Left lung (tissue), 10 donors: Measurements from ENCODE around the gene XPO5. TPM values are rescaled to one million over a fixed set of nuclear protein-coding genes. Genes with fewer than 3 reads are reported as not detected.
"Not testable (repeated sequence)": the region's sequence is repeated elsewhere in the genome, so short reads cannot be mapped to it uniquely, and the experiment has no call there.

Experiments
- ATAC-seq: fragments of 200-7000 bp; cut with Tn5 transposase; one replicate; pipeline ENCODE4 v1.9.1; 2020; ENCODE audit warnings: moderate library complexity
- DNase-seq, 4 donors: peaks; one replicate each; pipeline ENCODE4 v3.0.0-alpha.2; 2013 to 2020
- H3K27ac ChIP-seq, 2 donors: fragments of 200-600 bp; sonication (generic) in 1 of 2; one replicate each; pipeline versions ENCODE4 v1.5.0 to v1.8.0; 2020 to 2021
- H3K27me3 ChIP-seq, 2 donors: fragments of 200-600 bp; sonication (generic) in 1 of 2; one replicate each; pipeline versions ENCODE4 v1.5.0 to v1.8.0; 2020 to 2021
- H3K36me3 ChIP-seq, 2 donors: fragments of 200-600 bp; sonication (generic) in 1 of 2; one replicate each; pipeline versions ENCODE4 v1.5.0 to v1.8.0; 2020 to 2021
- H3K4me1 ChIP-seq, 2 donors: fragments of 200-600 bp; one replicate each; pipeline ENCODE4 v1.8.0; 2021
- H3K4me3 ChIP-seq, 2 donors: fragments of 200-600 bp; sonication (generic) in 1 of 2; one replicate each; pipeline versions ENCODE4 v1.5.0 to v1.8.0; 2020 to 2021; ENCODE audit warnings: mild to moderate bottlenecking in 1 of 2
- H3K9me3 ChIP-seq, 2 donors: fragments of 200-600 bp; sonication (generic) in 1 of 2; one replicate each; pipeline versions ENCODE4 v1.5.0 to v1.8.0; 2020 to 2021
- CTCF ChIP-seq, 2 donors: fragments of 200-600 bp; sonication (generic) in 1 of 2; IDR thresholded peaks; one replicate each; pipeline versions ENCODE4 v1.5.0 to v1.8.0; 2021; ENCODE audit warnings: antibody characterized with exemption in 2 of 2
- intact Hi-C, 2 donors: fragments of 100-400 bp; cut with DNase I; formaldehyde crosslinking; loops; one replicate each; pipeline versions ENCODE4 v1.11.2 to v1.14.2; 2022
- polyA plus RNA-seq, 6 donors: library from polyadenylated mRNA; unstranded; fragments of 120-200 nt; gene quantifications; one replicate each; pipeline ENCODE4 v1.2.1, GENCODE V29; 2013; ENCODE audit not compliant: insufficient read length in 6 of 6
- total RNA-seq, 2 donors: library from RNA; stranded (reverse); fragmentation: NEBNext Ultra II Directional; extraction: Animal tissue kit (Norgen Biotek cat#: 25700); gene quantifications; one replicate each; pipeline ENCODE4 v1.2.1, GENCODE V29; 2021
- donor health status: DM: no; HTN: yes; CAD: no.
- donor health status: DM: no; HTN: no; CAD: no.

The XPO5 gene
- total and polyA plus RNA-seq, 8 donors, result 24.0 to 52.9 (median 42.0) TPM

- Histone ChIP-seq H3K4me1 (no peaks in the 10 kb centered on the region), H3K4me3 (no peak overlapping the region), H3K36me3 (peaks cover 9 to 100% of the 10 kb centered on the region in 2 donors), H3K27me3 (no peaks in the 10 kb centered on the region), H3K27ac (no peak overlapping the region), H3K9me3 (no peaks in the 10 kb centered on the region)
- intact Hi-C loops, result no loop called here
- ATAC-seq (no peak), DNase-seq (no peak)
- TF ChIP-seq CTCF (IDR thresholded peaks at IDR 0.05), result no peak
Measured at GRCh38 chr6:43559328-43559727, 16.5 kb downstream of the XPO5 start.

GRCh38 chr6:43557620-43558019, 18.2 kb downstream of the XPO5 start:
- DNase-seq, intact Hi-C loops, H3K4me3 ChIP-seq, ATAC-seq, H3K9me3 ChIP-seq, H3K4me1 ChIP-seq, H3K27me3 ChIP-seq, H3K27ac ChIP-seq: not testable (repeated sequence)
- peaks cover 7 to 100% of the 10 kb centered on the region in 2 donors for H3K36me3 ChIP-seq

- TF ChIP-seq CTCF (IDR thresholded peaks at IDR 0.05), result no peak
- Histone ChIP-seq H3K27ac (no peak overlapping the region), H3K4me3 (no peak overlapping the region), H3K36me3 (peaks cover 0 to 99% of the 10 kb centered on the region in 2 donors), H3K9me3 (no peaks in the 10 kb centered on the region), H3K27me3 (no peaks in the 10 kb centered on the region), H3K4me1 (no peaks in the 10 kb centered on the region)
- DNase-seq (no peak), ATAC-seq (no peak)
- intact Hi-C loops, result no loop called here
Measured at GRCh38 chr6:43547222-43547621, 28.6 kb downstream of the XPO5 start.

GRCh38 chr6:43544461-43544860, 31.4 kb downstream of the XPO5 start:
- H3K9me3 ChIP-seq, result no peaks in the 10 kb centered on the region
- no peak for DNase-seq
- H3K27ac ChIP-seq, result no peak overlapping the region
- H3K36me3 ChIP-seq, result peaks cover 0 to 99% of the 10 kb centered on the region in 2 donors
- H3K4me1 ChIP-seq, result no peaks in the 10 kb centered on the region
- H3K4me3 ChIP-seq, result no peak overlapping the region
- ATAC-seq, result no peak
- intact Hi-C loops, result no loop called here
- TF ChIP-seq CTCF (IDR thresholded peaks at IDR 0.05), result no peak
- H3K27me3 ChIP-seq, result no peaks in the 10 kb centered on the region

GRCh38 chr6:43541774-43542471, 33.9 kb downstream of the XPO5 start:
- Histone ChIP-seq H3K27ac (no peak overlapping the region), H3K4me3 (no peak overlapping the region), H3K4me1 (no peaks in the 10 kb centered on the region), H3K27me3 (no peaks in the 10 kb centered on the region), H3K9me3 (no peaks in the 10 kb centered on the region), H3K36me3 (peaks cover 0 to 97% of the 10 kb centered on the region in 2 donors)
- TF ChIP-seq CTCF (IDR thresholded peaks at IDR 0.05), result no peak
- no peak for DNase-seq
- intact Hi-C loops, result no loop called here
- no peak for ATAC-seq

GRCh38 chr6:43540507-43540906, 35.3 kb downstream of the XPO5 start:
- no peaks in the 10 kb centered on the region for H3K4me1 ChIP-seq
- no peak overlapping the region for H3K27ac ChIP-seq
- intact Hi-C loops, result no loop called here
- H3K27me3 ChIP-seq, result no peaks in the 10 kb centered on the region
- no peak overlapping the region for H3K4me3 ChIP-seq
- H3K36me3 ChIP-seq, result peaks cover 0 to 96% of the 10 kb centered on the region in 2 donors
- H3K9me3 ChIP-seq, result no peaks in the 10 kb centered on the region
- ATAC-seq, result no peak
- no peak for TF ChIP-seq CTCF (IDR thresholded peaks at IDR 0.05)
- DNase-seq, result no peak

GRCh38 chr6:43539409-43539808, 36.4 kb downstream of the XPO5 start:
- H3K9me3 ChIP-seq, H3K27ac ChIP-seq, DNase-seq, ATAC-seq, H3K4me3 ChIP-seq, H3K27me3 ChIP-seq, H3K4me1 ChIP-seq, intact Hi-C loops: not testable (repeated sequence)
- H3K36me3 ChIP-seq, result peaks cover 0 to 93% of the 10 kb centered on the region in 2 donors

GRCh38 chr6:43538986-43539385, 36.9 kb downstream of the XPO5 start:
- intact Hi-C loops, H3K4me1 ChIP-seq, H3K27ac ChIP-seq, ATAC-seq, H3K4me3 ChIP-seq, H3K9me3 ChIP-seq, H3K27me3 ChIP-seq, DNase-seq: not testable (repeated sequence)
- peaks cover 0 to 93% of the 10 kb centered on the region in 2 donors for H3K36me3 ChIP-seq
